ENCODE measurements around the gene DNAJC10.

GRCh38 chr2:182784058-182784706 lies 68.1 kb downstream of the DNAJC10 start:
- TF ChIP-seq CTCF (conservative IDR thresholded peaks at IDR 0.05; ENCODE audit: low read depth, low read length) (no peak), NFE2L2 (IDR thresholded peaks at IDR 0.05; ENCODE audit: low read depth, low read length) (no peak), RFX5 (IDR thresholded peaks at IDR 0.05; ENCODE audit: low read depth, low read length) (no peak), POLR2A (IDR thresholded peaks at IDR 0.05; ENCODE audit: low read depth, low read length) (no peak)
